Mononuclear cell (primary cell): ENCODE results near the gene BOC. TPM values are rescaled to one million over a fixed set of nuclear protein-coding genes. Genes with fewer than 3 reads are reported as not detected.

ENCODE experiments used
- H3K27me3 ChIP-seq: 2 replicates; pipeline ENCODE4 v1.6.0; 2011; ENCODE audit warnings: low read length, control low read depth; ENCODE audit not compliant: insufficient read depth
- H3K4me1 ChIP-seq: 2 replicates; pipeline ENCODE4 v1.5.1; 2011; ENCODE audit warnings: mild to moderate bottlenecking, low read length, control low read depth; ENCODE audit not compliant: insufficient read depth
- H3K4me3 ChIP-seq: 2 replicates; pipeline ENCODE4 v1.5.1; 2011; ENCODE audit warnings: mild to moderate bottlenecking, low read length, moderate library complexity
- H3K9me3 ChIP-seq: 2 replicates; pipeline ENCODE4 v1.5.1; 2011; ENCODE audit warnings: low read depth, mild to moderate bottlenecking, control low read depth, low read length
- total RNA-seq: library from RNA; depleted of rRNA; stranded (reverse); fragments of >200 nt; gene quantifications from one replicate; pipeline ENCODE4 v1.2.3, GENCODE V29; 2012

Gene BOC
- total RNA-seq, 1 donor: not detected

DNA sequence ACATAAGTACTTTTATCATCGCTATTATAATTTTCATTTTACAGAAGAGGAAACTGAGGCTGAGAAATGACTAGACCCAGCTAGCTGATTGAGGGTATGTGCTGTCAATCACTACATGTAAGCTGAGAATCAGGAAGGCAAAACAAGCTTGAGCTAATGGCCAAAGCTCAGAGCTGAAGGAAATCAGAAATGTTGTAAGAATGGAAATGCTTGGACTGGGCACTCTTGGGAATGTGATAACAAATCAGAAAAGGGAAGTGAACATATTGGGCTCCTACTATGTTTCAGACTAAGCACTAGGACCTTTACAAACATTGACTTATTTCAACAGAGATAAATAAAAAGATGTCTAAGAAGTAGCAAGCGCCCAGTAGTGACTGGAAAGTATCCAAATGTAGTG, 33.8 kb upstream of the BOC start:
- H3K4me1 ChIP-seq: peaks cover 10% of the 10 kb centered on the region
- H3K9me3 ChIP-seq: no peaks in the 10 kb centered on the region
- no peak overlapping the region for H3K4me3 ChIP-seq
- H3K27me3 ChIP-seq: no peaks in the 10 kb centered on the region

DNA sequence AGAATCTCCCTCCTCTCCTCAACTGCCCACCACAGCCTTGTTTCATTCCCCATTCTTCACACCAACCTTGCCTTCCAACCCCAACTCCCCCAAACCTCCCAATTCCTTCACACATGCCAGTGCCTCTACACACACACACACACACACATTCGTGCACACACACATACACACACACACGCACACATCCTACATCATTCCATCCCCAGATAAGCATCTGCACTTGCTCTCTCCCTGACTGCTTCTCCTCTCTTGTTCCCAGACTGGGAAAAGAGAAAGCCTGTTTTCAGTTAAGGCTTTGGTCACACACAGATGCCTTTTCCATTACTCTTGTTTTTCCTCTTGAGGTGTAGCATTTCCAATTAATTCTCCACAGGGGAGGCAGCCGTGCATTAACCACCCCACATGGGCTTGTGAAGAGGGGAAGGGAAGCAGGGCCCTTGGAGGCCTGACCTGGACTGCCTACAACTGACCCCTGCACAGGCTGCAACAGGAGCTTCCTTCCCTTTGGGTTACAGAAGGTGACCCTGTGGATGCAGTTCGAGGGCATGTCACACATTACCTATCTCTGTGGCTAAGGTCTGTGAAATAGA, 32.0 kb upstream of the BOC start:
- peaks cover 10% of the 10 kb centered on the region for H3K4me1 ChIP-seq
- no peaks in the 10 kb centered on the region for H3K9me3 ChIP-seq
- no peak overlapping the region for H3K4me3 ChIP-seq
- no peaks in the 10 kb centered on the region for H3K27me3 ChIP-seq

DNA sequence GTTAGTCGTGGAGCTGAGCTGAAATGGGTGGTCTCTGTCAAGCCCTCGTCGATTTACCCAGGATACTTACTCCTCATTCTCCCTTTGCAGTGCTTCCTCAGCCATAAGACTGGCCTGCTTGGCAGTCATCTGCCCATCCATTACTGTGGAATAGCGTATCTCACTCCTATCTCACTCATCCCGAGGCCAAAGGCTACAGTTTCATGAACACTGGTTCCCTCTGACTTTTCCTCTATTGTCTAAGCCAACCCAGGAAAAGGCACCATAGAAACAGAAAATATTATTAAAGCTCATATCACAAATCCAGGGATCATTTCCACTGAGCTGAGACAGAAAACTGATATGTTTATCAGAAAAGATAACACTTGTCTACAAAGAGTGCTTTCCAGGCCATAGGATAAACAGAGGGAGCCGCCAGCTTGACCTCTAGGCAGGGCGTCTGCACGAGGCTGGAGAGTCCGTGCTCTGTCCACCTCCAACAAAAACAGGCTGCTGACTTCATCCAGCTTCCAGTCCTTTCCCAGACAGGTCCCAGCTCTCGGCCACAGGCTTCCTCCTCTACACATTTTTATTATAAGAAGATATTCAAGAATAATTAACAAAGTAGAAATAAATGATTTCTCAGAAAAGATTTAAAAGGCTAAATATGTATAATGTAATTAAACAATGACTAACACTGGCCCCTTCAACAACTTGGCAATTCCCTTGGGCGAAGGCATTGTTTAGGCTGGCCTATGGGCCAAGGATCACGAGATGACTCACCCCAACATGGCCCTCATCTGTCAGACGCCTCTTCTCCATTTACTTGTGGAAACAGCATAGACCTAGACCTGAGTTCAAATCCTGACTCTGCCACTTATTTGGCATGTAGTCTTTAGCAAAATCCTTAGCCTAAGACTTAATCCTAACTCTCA, 27.4 kb upstream of the BOC start:
- Histone ChIP-seq H3K27me3 (no peaks in the 10 kb centered on the region), H3K4me3 (no peak overlapping the region), H3K9me3 (no peaks in the 10 kb centered on the region), H3K4me1 (no peaks in the 10 kb centered on the region)

DNA sequence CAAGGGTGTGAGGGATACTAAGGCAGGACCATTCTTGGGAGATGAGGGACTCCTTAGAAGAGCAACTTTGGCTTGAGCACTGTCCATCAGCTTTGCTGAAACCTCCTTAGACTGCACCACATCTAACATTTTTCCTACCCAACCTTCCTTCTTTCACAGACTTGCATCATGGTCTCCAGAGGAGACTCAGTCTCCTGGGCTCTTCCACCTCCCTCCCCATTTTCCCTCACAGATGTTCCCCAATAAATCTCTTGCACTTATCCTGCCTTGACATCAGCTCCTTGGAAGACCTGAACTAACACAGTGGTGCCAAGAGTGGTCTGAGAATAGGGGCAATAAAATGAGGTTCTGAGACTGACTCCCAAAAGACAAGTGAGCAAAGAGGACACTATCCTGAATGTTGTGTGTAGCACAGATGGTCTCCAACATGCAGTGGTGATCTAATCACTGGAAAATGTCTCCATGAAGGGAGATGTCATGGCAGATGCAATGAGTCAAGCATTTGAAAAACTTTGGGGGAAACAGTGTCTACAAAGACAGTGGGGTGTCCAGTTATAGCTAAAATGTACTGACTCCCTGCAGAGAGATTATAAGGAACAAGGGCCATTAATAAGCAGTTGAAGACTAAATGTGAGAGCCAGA, 26.0 kb upstream of the BOC start:
- no peaks in the 10 kb centered on the region for H3K9me3 ChIP-seq
- no peaks in the 10 kb centered on the region for H3K27me3 ChIP-seq
- no peaks in the 10 kb centered on the region for H3K4me1 ChIP-seq
- no peak overlapping the region for H3K4me3 ChIP-seq

DNA sequence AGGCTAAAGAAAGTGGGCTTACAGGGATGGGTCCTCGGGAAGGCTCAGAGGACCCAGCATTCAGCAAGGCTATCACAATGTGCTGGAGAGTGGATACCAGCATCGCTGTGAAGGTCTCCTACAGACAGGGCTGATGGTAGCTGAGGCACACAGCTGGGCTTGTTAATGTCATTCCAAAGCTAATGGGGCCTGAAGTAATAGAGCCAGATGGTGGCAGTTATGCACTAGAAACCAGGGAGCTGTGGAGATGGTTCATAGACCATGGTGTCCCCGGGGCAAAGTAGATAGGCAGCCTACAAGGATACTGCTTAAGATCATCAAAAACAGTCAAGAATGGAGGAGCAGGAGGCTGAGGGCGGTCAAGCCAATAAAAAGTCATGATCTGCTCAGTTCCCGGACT, 24.8 kb upstream of the BOC start:
- H3K9me3 ChIP-seq: no peaks in the 10 kb centered on the region
- H3K27me3 ChIP-seq: no peaks in the 10 kb centered on the region
- no peaks in the 10 kb centered on the region for H3K4me1 ChIP-seq
- no peak overlapping the region for H3K4me3 ChIP-seq

DNA sequence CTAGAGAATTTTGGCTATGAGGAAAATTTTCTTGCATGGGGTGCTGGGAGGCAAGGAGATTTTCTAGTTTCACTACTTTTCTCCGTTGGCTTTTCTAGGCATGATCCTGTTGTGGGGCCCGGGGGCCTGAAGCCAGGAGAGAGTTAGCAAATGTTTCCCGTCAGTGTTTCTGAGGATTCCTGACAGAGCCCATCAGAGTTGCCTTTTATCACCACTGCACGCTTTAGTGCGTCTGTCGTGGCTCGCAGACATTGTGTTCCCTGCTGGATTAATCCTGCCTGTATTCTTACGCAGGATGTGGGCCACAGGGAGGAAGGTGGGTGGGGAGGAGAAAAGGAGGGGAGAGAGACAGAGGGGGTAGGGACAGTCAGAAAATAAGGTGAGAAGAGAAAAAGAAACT, 18.1 kb upstream of the BOC start:
- Histone ChIP-seq H3K9me3 (no peaks in the 10 kb centered on the region), H3K4me1 (no peaks in the 10 kb centered on the region), H3K27me3 (no peaks in the 10 kb centered on the region), H3K4me3 (no peak overlapping the region)

DNA sequence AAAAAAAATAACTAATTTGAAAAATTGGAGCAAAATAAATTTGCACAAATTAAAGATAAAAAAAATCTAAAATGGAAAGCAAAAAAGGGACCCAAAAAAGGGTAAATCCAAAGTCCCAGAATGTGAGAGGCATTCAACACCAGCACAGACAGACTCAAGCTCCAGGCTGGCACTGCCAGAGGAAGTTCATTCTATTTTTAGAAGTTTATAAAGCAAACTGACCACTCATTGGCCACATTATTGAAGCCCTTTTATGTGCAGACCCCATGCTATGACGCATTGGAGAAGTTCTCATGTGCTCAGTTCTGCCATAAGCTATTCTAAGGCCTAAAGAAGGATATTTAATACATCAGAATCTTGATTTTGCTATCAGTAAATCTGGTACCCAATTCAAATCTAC, 17.6 kb upstream of the BOC start:
- H3K9me3 ChIP-seq: no peaks in the 10 kb centered on the region
- no peaks in the 10 kb centered on the region for H3K4me1 ChIP-seq
- no peaks in the 10 kb centered on the region for H3K27me3 ChIP-seq
- H3K4me3 ChIP-seq: no peak overlapping the region

DNA sequence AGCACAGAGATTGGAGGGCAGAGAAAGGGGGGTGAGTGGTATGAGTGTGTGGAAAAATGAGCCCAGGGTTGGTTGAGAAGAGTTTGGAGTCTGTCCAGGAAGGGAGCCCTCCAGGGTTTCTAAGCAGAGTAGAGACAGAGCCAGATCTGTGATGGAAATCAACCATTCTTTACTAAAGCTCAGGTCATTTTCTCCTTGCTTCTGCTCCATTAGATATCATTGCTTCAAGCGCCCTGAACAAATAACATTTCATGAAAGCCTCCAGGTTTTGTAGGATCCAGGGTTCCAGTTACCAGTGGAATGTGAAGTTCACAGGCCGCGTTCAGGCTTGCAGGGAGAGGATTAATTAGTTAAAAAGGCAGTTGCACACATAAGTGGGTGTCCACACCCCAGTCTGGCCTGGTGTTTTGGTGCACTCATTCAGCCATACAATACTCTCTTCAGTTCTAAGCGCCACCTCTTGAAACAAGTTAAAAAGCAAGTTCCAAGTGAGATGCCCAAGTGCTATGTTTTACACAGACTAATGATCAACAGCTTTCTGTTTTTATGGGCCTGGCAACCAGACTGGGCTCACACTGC, 16.4 kb upstream of the BOC start:
- Histone ChIP-seq H3K4me3 (no peak overlapping the region), H3K4me1 (no peaks in the 10 kb centered on the region), H3K27me3 (no peaks in the 10 kb centered on the region), H3K9me3 (no peaks in the 10 kb centered on the region)

DNA sequence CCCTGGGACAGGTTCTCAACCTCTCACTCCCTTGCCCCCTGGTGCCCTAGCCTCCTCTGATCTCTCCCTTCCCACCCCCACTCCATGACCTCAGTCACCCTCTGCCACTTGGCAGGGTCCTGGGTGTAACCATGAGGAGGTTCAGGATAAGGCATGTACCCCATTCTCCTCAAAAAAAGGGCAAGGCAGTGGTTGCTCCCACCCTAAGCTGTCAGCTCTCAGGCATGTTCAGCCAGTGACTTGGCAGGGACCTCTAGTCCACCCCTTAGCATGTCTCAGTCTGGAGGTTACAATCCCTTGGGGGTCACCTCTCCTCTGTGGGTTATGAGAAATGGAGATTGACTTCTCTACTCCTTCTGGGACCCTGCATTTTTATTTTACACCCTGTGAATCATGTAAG, 11.0 kb upstream of the BOC start:
- no peaks in the 10 kb centered on the region for H3K9me3 ChIP-seq
- H3K4me3 ChIP-seq: no peak overlapping the region
- H3K4me1 ChIP-seq: no peaks in the 10 kb centered on the region
- H3K27me3 ChIP-seq: no peaks in the 10 kb centered on the region

DNA sequence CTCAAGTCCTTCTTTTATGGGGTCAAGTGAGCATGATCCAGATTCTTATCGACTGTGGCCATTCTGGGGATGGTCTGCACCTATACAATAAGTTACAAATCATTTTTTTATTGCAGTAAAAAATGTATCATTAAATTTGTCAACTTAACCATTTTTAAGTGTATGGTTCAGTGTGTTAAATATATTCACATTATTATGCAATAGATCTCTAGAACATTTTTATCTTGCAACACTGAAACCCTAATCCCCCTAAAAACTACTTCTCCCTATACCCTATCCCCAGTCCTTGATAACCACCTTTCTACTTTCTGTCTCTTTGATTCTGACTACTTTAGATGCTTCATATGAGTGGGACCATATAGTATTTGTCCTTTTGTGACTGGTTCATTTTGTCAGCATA, 10.4 kb upstream of the BOC start:
- H3K4me1 ChIP-seq: no peaks in the 10 kb centered on the region
- no peaks in the 10 kb centered on the region for H3K9me3 ChIP-seq
- H3K27me3 ChIP-seq: no peaks in the 10 kb centered on the region
- H3K4me3 ChIP-seq: no peak overlapping the region

DNA sequence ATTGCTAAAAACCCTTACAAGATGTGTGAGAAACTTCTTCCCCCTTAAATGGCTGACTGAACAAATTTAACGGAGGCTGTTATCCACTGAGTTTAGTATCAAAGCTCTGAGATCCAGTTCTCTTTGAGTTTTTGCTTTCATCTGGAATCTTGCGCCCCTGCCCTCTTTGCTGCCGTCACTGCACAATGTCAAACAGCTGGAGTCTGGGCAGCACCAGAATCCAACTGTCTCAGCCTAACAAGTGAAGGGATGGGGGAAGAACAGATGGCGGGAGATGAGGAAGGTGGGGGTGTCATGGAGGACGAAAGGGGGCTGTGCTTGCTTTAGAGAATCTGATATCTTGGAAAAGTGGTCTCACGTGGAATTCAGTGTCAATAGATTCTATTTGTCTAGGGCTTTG, 7.0 kb upstream of the BOC start:
- peaks cover 10% of the 10 kb centered on the region for H3K27me3 ChIP-seq
- H3K4me3 ChIP-seq: no peak overlapping the region
- no peaks in the 10 kb centered on the region for H3K4me1 ChIP-seq
- no peaks in the 10 kb centered on the region for H3K9me3 ChIP-seq

DNA sequence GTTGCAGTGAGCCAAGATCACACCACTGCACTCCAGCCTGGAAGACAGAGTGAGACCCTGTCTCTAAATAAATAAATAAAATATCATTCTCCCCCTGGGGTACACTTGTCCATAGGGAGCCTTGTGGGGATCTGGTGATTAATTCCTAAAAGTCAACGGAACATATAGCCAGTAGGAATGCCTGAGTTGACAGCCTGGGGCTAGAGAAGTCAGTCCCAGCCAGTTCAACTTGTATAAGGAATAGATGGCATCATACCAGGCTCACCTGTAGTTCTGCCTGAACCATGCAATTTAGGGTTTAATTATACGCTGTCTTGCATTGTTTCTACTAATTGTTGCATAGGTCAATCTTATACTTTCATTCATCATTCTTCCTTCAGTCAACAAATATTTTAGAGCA, 5.9 kb upstream of the BOC start:
- Histone ChIP-seq H3K4me1 (no peaks in the 10 kb centered on the region), H3K4me3 (no peak overlapping the region), H3K9me3 (no peaks in the 10 kb centered on the region), H3K27me3 (peaks cover 21% of the 10 kb centered on the region)

DNA sequence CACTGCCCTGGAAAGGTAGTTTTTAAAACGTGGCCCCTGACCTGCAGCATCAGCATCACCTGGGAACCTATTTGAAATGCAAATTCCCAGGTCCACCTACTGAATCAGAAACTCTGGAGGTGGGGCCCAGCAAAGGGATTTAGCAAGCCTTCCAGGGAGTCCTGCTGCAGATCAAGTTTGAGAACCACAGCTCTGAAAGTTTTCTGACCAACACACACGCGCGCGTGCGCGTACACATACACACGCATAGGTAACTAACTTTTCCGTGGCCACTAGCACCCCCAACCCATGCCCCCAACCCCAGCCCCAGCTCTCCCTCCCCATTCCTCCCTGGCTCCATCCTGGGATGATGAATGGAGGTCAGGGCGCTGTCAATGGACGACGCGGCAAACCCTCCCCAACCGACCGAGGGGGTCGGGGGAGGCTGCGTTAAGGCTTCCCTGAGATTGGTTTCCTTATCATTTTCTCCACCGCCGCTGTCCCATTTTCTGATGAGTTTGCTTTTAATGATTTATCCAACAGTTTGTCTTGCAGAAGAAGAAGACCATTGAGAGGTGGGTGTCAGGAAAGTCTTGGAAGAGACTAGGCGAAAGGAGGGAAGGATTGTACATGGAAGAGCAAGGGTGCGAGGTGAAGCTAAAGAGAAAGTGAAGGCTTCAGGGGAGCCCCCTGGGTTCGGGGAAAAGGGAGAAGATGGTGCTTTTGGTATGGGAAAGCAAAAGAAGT, 590 bp upstream of the BOC start:
- peaks cover 17% of the 10 kb centered on the region for H3K4me1 ChIP-seq
- no peaks in the 10 kb centered on the region for H3K9me3 ChIP-seq
- H3K27me3 ChIP-seq: peaks cover 68% of the 10 kb centered on the region
- no peak overlapping the region for H3K4me3 ChIP-seq

DNA sequence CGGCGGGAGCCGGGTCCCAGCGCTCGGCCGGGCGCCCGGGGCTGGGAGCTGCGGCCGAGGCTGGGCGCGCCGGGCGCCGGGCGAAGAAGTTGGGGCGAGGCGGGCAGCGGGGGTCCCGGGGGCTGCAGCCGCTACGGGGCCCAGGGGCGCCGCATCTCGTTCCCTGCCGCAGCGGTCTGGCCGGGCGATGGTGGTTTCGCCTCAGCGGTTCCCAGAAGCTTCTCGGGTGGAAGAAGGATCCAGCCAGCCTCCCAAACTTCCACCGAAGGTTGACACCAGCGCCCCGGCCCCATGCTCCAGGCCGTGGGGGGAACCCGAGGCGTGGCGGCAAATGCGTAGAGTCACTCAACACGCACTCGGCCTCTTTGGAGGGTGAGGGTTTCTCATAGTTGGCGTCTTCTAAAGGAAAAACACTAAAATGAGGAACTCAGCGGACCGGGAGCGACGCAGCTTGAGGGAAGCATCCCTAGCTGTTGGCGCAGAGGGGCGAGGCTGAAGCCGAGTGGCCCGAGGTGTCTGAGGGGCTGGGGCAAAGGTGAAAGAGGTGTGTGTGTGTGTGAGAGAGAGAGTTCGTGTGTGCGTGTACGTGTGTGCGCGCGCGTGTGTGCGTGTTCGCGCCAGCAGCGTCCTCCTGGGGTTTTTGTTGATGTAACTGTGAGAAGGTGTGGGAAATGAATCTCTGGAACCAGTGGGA, 940 bp downstream of the BOC start:
- H3K27me3 ChIP-seq: peaks cover 68% of the 10 kb centered on the region
- H3K4me3 ChIP-seq: no peak overlapping the region
- H3K9me3 ChIP-seq: no peaks in the 10 kb centered on the region
- H3K4me1 ChIP-seq: peaks cover 17% of the 10 kb centered on the region
